HepG2 (cell line): ENCODE data around the gene GCLC. TPM values are rescaled to one million over a fixed set of nuclear protein-coding genes. Genes with fewer than 3 reads are reported as not detected.

Source experiments
- FOXO4 ChIP-seq: sonication (generic); formaldehyde crosslinking; conservative IDR thresholded peaks from 2 replicates; pipeline ENCODE4 v1.8.1; 2023; ENCODE audit warnings: missing genetic modification reagents
- KDM4B ChIP-seq: sonication (generic); formaldehyde crosslinking; IDR thresholded peaks from 2 replicates; pipeline ENCODE4 v1.4.0; 2020; ENCODE audit warnings: missing genetic modification reagents
- KLF11 ChIP-seq: IDR thresholded peaks from 2 replicates; pipeline ENCODE4 v1.6.1; 2016; ENCODE audit warnings: missing compliant biosample characterization
- PPARG ChIP-seq: conservative IDR thresholded peaks from 2 replicates; pipeline ENCODE4 v1.6.1; 2016; ENCODE audit warnings: missing biosample characterization, missing genetic modification reagents
- YEATS2 ChIP-seq: sonication (generic); formaldehyde crosslinking; IDR thresholded peaks from 2 replicates; pipeline ENCODE4 v1.4.0; 2020; ENCODE audit warnings: missing genetic modification reagents, borderline replicate concordance
- ZNF142 ChIP-seq: sonication (generic); formaldehyde crosslinking; IDR thresholded peaks from 2 replicates; pipeline ENCODE4 v1.4.0; 2020; ENCODE audit warnings: missing genetic modification reagents
- ZNF264 ChIP-seq: sonication (generic); formaldehyde crosslinking; IDR thresholded peaks from 2 replicates; pipeline ENCODE4 v1.4.0; 2020; ENCODE audit warnings: missing genetic modification reagents
- ZNF691 ChIP-seq: sonication (generic); formaldehyde crosslinking; IDR thresholded peaks from 2 replicates; pipeline ENCODE4 v1.4.0; 2020; ENCODE audit warnings: missing genetic modification reagents, low read depth, mild to moderate bottlenecking, borderline replicate concordance
- polyA plus RNA-seq, 8 experiments: library from polyadenylated mRNA; depleted of rRNA in 3 of 8; stranded (reverse) in 7 of 8; unstranded in 1 of 8; fragments of >200 nt; fragmentation: Illumina TruSeq in 4 of 8; extraction: Trizol in 4 of 8; gene quantifications; 2 replicates each; pipeline versions ENCODE4 v1.2.1 to v1.2.3, GENCODE V29; 2011 to 2016; ENCODE audit warnings: low read depth in 4 of 8, missing spikeins in 1 of 8, mixed read lengths in 1 of 8; ENCODE audit not compliant: insufficient read depth in 1 of 8
- total RNA-seq, 5 experiments: library from RNA; depleted of rRNA; stranded (reverse); fragments of >200 nt; fragmentation: Illumina TruSeq; extraction: Trizol; gene quantifications; 2 replicates each; pipeline ENCODE4 v1.2.3, GENCODE V29; 2016; ENCODE audit warnings: low read depth in 1 of 5

Gene GCLC
- total and polyA plus RNA-seq, 2 of the 13 experiments (the other 11 are each of a cell fraction or from before 2014, with no cell fraction given), result 35.3 to 84.6 TPM

GRCh38 chr6:53544470-53545308, at the start of gene GCLC (continued):
- TF ChIP-seq YEATS2, result peak; percentile 89
- TF ChIP-seq KLF11 (CRISPR knock-in tag), result peak; percentile 84; the same call in 1 of the 2 replicates
- TF ChIP-seq FOXO4, result peak; percentile 98; the same call in 1 of the 2 replicates
- TF ChIP-seq KDM4B (CRISPR knock-in tag), result peak; percentile 88
- peak; percentile 84 for TF ChIP-seq ZNF691 (CRISPR knock-in tag)
- TF ChIP-seq ZNF264, result peak; percentile 62; the same call in 1 of the 2 replicates
- TF ChIP-seq PPARG (CRISPR knock-in tag), result peak; percentile 48; the same call in 1 of the 2 replicates
- peak; percentile 82 for TF ChIP-seq ZNF142 (CRISPR knock-in tag)
- TF ChIP-seq, all 625 proteins: peak for 416
